ENCODE measurements around the gene DENR.
"Not testable (repeated sequence)": the region's sequence is repeated elsewhere in the genome, so short reads cannot be mapped to it uniquely, and the experiment has no call there.

The DENR gene, protein sequence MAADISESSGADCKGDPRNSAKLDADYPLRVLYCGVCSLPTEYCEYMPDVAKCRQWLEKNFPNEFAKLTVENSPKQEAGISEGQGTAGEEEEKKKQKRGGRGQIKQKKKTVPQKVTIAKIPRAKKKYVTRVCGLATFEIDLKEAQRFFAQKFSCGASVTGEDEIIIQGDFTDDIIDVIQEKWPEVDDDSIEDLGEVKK

DNA sequence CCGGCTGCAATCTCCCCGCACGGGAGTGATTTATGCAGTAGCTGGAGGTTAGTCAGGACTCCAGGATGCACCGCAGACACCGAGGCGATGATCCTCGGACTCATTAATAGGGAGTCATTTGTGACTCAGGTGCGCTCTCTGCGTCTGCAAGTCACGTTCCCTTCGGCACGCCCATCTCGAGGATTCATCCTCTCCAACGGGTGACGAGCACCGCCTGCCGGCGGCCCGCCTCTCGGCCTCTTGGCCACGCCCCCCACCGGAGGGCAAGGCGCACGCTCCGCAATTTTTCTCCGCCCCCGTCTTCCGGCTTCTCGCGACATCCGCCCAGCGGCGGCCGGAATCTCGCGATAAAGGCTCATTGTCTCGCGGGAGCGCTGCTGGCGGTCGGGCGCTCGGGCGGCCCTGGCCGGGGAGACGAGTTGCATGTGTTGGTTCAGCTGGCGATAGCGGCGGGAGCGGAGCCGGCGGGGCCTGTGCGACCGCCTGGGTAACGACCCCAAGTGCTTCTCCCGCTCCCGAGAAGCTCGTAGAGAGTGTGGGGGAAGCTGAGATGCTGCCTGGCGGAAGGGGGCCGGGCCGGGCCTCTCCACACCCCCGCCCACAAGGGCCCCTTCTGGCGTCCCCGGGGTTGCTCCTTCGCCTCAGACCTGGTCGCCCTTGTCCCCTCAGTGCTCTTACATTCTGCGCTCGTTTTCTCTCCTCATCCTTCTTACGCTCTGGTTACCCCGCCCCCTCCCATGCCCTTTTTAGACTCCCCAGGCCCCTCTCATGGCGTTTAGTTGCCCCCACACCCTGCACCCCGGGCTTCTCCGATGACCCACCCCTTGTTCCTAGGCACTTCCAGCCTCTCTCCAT is at the start of gene DENR:
TSS of gene DENR (plus strand) at position 361 of the 855 bp plus-strand sequence. CDS start 878 bp downstream, outside the sequence.
- DNase-seq (ENCODE audit: low read depth, low spot score) = peak; percentile 82

DNA sequence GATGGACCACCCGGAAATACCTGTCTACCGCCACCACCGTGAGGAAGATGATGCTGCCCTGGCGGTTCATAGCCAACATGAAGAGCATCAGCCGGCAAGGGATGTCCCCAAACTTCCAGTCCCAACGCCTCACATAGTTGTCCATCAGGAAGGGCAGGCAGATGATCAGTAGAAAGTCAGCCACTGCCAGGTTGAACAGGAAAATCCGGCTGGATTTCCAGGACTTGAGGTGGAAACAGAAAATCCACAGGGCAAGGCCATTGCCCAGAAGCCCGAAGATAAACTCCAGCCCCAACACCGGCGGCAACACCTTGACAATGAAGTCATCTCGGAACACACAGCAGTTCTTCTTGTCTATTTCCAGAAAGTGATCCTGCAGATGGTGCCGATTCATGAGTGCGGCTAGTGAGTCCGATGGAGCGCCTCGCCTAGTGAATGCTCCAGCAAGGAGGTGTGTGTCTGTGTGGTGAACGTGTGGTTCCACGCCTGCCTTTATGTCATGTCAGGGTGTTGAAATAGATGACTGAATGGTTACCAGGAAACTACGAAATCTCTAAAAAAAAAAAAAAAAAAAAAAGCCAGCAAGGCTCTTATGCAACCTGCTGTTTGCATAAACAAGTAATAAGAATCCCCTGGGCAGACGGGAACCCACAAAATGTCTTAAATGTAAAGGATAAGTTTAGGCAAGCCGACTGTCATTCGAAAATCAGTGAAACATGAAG is 49.6 kb upstream of the DENR start, which contains the start of gene HCAR2:
TSS of gene HCAR2 (minus strand) at position 468 of the 722 bp plus-strand sequence. CDS start at position 394, 74 bp downstream.
- not testable (repeated sequence) for DNase-seq (ENCODE audit: low read depth, low spot score)

DNA sequence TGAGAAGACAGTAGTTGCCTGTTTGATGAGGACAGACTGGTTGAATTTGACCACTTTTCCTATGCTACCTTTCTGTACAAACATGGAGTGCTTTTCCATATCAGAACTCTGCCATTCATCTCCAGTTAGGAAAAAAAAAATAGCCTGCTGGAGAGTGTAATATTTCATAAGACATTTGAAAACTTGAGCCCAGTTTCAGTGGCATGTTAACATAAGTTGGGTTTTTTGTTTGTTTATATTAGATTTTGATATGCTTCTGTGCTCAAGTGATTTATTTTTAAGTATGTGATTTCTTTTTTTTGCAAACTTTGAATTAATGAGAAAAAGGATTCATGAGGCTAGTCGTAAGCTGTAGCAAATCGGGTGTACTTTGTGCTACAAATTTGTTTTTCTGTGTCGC is 48.8 kb upstream of the DENR start:
- not testable (repeated sequence) for DNase-seq (ENCODE audit: low read depth, low spot score)

DNA sequence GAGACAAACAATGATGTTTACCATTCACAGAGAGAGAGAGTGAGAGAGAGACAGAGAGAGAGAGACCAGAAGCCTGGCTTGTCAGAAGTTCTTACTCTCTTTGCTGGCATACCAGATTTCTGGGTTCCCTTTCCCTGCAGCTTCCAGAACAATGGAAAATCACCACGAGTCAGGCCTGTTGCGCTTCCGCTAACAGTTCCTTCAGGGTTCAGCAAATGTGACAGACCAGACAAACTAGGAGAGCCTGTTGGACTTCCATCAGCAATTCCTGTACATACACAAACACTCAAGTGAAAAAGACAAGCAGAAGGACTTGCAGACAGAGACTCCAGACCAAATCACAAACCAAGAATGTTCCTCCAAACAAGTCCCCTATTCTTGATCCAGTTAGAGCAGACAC is 43.3 kb upstream of the DENR start:
- not testable (repeated sequence) for DNase-seq (ENCODE audit: low read depth, low spot score)

DNA sequence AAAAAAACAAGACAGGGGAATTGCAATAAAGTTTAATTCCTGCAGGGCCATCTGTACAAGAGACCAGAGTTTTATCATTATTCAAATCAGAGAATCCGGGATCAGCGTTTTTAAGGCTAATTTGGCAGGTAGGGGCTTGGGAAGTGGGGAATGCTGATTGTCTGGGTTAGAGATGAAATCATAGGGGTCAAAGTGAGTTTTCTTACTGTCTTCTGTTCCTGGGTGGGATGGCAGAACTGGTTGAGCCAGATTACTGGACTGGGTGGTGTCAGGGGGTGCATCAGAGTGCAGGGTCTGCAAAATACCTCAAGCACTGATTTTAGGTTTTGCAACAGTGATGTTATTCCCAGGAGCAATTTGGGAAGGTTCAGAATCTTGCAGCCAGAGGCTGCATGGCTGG is 42.3 kb upstream of the DENR start:
- not testable (repeated sequence) for DNase-seq (ENCODE audit: low read depth, low spot score)

DNA sequence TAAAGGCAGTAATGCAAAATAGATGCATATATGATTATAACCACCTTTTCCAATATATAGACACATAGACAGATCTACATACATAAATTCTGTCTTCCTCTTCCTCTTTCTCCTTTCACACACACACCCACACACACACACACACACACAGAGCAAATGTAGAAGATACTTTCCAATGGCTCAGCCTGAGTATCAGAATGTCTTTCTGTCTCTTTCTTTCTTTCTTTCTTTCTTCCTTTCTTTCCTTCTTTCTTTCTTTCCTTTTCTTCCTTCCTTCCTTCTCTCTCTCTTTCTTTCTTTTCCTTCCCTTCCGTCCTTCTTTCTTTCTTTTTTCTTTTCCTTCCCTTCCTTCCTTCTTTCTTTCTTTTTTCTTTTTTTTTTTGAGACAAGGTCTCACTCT is 41.4 kb upstream of the DENR start:
- DNase-seq (ENCODE audit: low read depth, low spot score) = not testable (repeated sequence)

DNA sequence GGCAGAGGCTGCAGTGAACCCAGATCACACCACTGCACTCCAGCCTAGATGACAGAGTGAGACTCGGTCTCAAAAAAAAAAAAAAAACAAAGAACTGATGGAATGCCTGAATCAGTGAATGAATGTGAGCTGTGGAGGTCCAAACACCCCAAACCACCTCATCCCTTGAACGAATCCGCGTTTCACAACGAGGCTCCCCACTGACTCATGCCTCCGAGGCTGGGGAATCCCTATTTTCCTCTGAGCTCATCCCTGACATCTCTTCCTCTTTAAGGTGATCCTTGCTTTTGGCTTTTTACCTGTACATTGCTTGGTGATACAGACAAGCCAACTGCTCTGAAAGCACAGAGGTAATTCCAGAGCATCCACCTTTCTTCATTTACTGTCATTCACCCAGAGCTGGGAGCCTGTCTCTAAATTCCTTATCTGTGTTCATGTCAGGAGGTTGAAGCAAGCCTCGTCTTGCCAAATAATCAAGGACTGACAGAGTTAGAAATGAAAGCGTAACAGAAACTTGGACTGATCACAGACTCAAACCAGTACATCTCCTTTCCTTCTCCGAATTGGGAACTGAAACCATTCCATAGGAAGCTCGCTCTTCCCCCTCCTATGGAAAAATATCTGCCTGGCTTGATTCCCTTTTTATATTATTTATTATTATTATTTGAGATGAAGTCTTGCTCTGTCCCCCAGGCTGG is 39.0 kb upstream of the DENR start:
- not testable (repeated sequence) for DNase-seq (ENCODE audit: low read depth, low spot score)

DNA sequence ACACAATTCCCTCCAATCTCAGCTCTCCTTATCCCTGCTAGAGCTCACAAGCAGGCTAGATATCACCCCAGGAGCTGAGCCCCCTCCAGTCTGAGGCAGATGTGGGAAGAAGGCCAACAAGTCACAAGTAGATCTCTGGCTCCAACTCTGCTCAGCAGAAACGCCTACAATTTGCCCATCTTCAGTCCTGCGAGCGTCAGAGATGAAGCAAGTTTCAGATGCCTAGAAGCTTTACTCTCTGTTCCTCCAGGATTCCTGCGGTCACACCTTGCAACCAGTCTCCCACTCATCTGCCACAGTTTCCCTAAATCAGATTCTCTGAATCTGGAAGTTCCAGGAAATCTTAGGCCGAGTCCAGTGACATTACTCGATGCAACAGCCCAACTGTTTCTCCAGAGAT is 37.4 kb upstream of the DENR start:
- not testable (repeated sequence) for DNase-seq (ENCODE audit: low read depth, low spot score)

DNA sequence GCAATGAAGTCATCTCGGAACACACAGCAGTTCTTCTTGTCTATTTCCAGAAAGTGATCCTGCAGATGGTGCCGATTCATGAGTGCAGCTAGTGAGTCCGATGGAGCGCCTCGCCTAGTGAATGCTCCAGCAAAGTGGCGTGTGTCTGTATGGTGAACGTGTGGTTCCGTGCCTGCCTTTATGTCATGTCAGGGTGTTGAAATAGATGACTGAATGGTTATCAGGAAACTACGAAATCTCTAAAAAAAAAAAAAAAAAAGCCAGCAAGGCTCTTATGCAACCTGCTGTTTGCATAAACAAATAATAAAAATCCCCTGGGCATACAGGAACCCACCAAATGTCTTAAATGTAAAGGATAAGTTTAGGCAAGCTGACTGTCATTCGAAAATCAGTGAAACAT is 36.0 kb upstream of the DENR start, which contains the start of gene HCAR3:
TSS of gene HCAR3 (minus strand) at position 154 of the 400 bp plus-strand sequence. CDS start at position 80, 74 bp downstream.
- DNase-seq (ENCODE audit: low read depth, low spot score) = not testable (repeated sequence)

DNA sequence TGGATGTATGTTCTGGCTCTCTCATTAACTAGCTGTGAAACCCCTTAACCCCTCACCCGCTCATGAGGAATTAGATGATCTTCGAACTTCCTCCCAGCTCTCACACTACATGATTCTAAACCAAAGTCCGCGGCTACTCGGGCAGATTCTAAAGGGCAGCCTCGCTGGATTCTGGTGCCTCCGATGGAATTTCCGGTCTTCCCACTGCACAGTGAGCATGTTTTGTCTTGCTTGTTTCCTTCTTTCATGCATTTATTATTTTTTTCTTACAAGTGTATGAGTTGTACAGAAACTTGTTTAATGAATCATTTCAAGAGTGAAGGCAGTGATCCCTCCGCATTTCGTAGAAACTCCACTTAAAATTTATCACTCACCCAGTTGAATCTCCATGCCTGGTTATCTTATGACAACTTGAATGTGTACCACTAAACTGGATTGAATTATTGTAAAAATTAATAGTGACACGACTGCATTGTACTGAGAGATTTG is 31.5 kb upstream of the DENR start:
- DNase-seq (ENCODE audit: low read depth, low spot score) = peak; percentile 12

DNA sequence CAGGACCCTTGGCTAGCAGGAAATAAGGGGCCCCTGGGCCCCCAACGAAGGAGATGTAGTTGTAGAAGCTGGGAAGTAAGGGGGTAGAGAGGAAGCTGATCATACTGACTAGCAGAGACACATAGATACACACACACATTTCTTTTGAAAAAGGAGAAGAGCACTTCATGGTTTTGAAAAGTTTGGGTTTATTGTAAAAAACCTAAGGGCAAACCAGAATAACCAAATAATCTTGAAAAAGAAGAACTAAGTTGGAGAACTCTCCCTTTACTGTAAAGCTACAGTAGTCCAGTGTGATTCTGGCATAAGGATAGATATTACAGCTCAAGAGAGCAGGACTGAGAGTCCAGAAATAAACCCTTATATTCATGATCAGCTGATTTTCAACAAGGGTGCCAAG is 30.2 kb upstream of the DENR start:
- no peak for DNase-seq (ENCODE audit: low read depth, low spot score)

DNA sequence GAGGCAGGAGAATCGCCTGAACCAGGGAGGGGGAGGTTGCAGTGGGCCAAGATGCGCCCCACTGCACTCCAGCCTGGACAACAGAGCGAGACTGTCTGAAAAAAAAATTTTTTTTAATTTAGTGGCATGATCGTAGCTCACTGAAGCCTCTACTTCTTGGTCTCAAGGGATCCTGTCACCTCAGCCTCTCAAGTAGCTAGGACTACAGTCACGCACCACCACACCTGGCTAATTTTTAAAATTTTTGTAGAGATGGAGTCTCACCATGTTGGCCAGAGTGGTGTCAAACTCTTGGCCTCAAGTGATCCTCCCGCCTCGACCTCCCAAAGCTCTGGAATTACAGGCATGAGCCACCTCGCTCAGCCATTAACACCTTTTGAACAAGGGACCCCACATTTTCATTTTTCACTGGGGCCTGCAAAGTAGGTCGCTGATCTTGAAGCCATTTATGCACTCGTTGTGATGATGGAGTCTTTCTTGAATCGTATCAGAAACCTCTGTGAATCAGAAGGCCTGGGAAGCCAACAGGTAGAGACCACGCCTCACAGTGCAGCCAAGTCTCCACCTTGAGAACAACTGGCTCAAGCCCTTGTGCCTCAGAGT is 27.9 kb upstream of the DENR start:
- DNase-seq (ENCODE audit: low read depth, low spot score) = no peak

DNA sequence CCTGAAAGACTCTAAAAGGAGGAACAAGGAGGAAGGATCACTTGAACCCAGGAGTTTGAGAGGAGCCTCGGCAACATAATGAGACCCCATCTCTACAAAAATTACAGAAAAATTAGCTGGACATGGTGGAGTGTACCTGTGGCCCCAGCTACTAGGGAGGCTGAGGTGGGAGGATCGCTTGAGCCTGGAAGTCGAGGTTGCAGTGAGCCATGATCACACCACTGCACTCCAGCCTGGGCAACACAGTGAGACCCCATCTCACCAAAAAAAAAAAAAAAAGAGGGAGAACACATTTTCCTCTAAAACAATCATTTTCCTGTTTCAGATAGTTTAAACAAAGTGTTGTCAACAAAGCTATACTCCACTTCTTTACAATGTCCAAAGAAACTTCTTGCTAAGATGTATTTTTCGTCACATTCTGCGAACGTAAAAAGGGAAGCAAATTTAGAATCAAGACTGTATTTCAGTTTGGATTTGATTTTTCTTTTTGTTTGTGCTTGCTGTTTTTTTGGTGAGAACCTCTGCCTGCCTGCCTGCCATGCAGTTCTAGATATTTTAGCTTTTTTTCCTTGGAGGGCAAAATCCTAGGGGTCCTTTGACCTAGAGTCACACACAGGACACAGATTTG is 27.1 kb upstream of the DENR start:
- DNase-seq (ENCODE audit: low read depth, low spot score) = no peak

DNA sequence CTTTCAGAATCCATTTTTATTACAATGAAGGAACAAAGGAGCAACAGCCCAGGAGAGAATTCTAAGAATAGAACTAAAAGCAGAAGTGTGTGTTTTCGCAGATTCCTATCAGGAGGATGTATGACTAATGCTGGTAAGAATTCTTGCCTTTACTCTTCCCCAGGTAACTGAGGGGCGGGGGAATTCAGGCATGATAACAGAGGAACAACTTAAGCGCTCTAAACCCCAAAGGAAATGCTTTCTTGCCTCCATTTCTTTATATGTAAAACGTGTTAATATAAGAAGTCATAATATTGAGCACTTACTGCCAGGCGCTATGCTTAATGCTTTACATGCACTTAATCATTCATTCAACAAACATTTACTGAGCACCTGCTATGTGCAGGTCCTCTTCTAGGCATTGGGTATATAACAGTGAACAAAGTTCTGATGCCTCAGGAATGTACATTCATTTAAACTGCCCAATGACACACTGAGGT is 26.5 kb upstream of the DENR start:
- DNase-seq (ENCODE audit: low read depth, low spot score) = no peak

DNA sequence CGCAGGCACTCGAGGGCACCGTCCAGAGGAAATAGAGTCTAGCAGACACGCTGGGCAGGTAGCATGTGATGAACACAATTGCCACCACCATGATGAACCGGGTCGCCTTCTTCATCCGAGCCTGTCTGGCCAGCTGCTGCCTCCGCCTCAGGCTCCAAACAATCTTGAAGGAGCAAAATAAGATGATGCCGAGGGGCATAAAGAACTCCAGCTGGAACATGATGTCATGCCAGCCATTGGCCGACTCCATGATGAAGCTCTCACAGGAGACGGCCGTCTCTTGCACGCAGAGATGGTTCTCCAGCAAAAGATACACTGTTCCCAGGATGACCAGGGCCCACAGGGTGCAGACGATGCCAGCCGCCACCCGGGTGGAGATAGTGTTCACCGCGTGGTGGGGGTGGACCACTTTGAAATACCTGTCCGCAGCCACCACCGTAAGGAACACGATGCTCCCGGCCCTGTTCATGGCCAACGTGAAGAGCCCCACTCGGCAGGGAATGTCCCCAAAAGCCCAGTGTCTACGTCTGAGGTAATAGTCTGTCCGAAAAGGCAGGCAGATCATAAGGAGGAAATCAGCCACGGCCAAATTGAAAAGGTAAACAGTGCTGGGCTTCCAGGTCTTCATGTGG is 22.9 kb upstream of the DENR start:
- DNase-seq (ENCODE audit: low read depth, low spot score) = no peak

DNA sequence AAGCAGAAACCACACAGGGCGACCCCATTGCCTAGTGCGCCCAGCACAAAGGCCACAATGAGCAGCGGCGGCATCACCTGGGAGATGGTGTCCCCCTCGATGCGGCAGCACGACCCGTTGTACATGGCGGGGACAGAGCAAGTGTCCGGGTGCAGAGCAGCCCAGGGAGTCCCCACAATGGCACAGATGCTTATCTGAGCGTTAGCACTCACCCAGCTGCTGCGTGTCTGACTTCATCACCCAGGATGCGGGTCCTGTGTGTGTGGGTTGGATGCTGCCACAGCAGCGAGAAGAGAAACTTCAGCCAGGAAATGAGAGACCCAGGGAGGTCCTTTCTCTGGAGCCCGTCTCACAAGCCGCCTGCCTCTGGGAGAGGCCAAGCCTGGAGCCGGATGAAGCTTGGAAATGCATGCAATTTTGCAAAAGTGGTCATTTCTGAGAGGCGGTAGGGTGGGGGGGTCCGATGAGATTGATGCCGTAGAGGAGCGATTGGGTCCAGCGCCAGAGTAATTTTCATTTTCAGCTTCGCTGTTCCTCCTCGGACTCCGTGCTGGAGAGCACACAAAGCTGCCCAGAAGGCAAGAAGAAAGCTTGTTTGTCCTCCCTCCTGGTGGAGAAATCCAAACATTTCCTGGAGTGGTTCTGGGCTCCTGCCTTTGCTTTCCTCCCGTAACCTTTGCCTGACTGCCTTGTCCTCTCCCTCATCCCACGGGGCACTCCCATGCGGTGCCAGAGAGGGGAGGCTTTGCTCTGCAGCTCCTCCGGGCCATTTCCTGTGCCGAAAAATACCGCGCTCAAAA is 22.2 kb upstream of the DENR start, which contains the start of gene HCAR1:
TSS of gene HCAR1 (minus strand) at position 630 of the 800 bp plus-strand sequence. CDS start at position 125, 505 bp downstream.
- DNase-seq (ENCODE audit: low read depth, low spot score) = peak; percentile 62

DNA sequence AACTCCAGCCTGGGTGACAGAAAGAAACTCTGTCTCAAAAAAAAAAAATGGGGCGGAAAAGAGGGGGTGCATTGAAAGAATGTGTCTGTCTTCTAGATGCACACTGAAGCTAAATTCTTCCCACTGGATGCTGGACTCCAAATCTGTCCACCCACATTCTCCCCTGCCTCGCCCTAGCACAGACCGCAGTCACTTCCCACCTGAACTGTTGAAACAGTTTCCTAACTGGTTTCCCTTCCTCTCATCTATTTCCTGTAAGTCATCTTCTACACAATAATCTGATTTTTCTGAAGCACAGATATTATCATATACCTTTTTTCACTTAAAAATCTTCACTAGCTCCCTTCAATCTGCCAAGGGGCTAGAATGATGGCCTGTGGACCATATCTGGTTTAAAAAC is 20.5 kb upstream of the DENR start:
- DNase-seq (ENCODE audit: low read depth, low spot score) = no peak

DNA sequence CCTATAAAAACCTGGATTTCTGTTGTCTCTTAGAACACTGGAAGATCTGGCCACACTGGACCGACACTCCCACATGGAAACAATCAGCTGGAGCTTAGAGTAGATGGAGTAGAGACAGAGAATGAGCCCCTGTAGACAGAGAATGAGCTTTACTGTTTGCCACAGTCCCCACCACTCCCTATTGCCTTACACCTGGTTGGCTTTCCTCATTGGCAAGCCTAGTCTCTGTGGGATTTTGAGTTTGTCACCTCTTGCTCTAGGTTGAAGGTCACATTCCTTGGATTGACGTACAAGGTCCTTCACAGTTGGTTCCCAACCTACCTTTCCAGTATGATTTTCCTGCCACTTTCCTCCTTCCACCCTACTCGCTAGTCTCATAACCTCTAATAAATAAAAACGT is 20.0 kb upstream of the DENR start:
- no peak for DNase-seq (ENCODE audit: low read depth, low spot score)

DNA sequence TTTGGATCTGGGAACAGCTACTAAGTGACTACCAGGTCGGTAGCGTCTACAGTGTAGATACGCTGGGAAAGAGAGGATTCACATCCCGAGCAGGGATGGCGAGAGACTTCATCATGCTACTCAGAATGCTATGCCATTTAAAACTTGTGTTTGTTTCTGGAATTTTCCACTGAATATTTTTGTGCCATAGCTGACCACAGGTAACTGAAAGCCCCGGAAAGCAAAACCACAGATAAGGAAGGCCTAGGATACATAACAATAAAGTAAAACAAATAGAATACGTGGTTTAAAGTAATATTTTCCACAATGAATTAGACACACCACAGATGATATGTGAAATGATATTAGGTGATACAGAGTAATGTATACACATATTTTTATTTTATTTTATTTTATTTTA is 14.1 kb upstream of the DENR start:
- no peak for DNase-seq (ENCODE audit: low read depth, low spot score)

Measured in smooth muscle cell of the brain vasculature (primary cell).